Stimulated activated CD8-positive, alpha-beta memory T cell treated with anti-CD3 and anti-CD28 coated beads, Interleukin-15, amount 100 ng/mL, for 48 hours (primary cell): ENCODE results near the gene B4GALNT3.

Experiments
- DNase-seq, 2 donors: peaks; one replicate each; pipeline ENCODE4 v3.0.0-alpha.2; 2020; ENCODE audit warnings: low read depth in 2 of 2

B4GALNT3 gene

GRCh38 chr12:538731-539539, 79.2 kb downstream of the B4GALNT3 start:
- DNase-seq: no peak

GRCh38 chr12:539540-540310, 80.0 kb downstream of the B4GALNT3 start:
- DNase-seq: no peak

GRCh38 chr12:541676-542324, 82.1 kb downstream of the B4GALNT3 start:
- DNase-seq: no peak

GRCh38 chr12:542395-543113, 82.8 kb downstream of the B4GALNT3 start:
- no peak for DNase-seq

GRCh38 chr12:543114-543451, 83.3 kb downstream of the B4GALNT3 start:
- DNase-seq: no peak

GRCh38 chr12:544142-544541, 84.4 kb downstream of the B4GALNT3 start:
- no peak for DNase-seq

- DNase-seq: no peak
Observed at GRCh38 chr12:544941-545635, 85.3 kb downstream of the B4GALNT3 start.

GRCh38 chr12:545835-546234, 86.1 kb downstream of the B4GALNT3 start:
- no peak for DNase-seq

GRCh38 chr12:546265-546919, 86.7 kb downstream of the B4GALNT3 start:
- DNase-seq: no peak

- DNase-seq: peak; percentile 57 to 59
Observed at GRCh38 chr12:546920-547845, 87.4 kb downstream of the B4GALNT3 start.

- no peak for DNase-seq
Observed at GRCh38 chr12:547883-548470, 88.2 kb downstream of the B4GALNT3 start.

- no peak for DNase-seq
Observed at GRCh38 chr12:549476-550082, 89.8 kb downstream of the B4GALNT3 start.

GRCh38 chr12:550473-551260, 90.9 kb downstream of the B4GALNT3 start:
- DNase-seq: no peak

GRCh38 chr12:552466-552865, 92.7 kb downstream of the B4GALNT3 start:
- no peak for DNase-seq

- peak in 1 of 2 donors; percentile 33 for DNase-seq
Observed at GRCh38 chr12:553216-554000, 93.7 kb downstream of the B4GALNT3 start.

GRCh38 chr12:554001-554285, 94.2 kb downstream of the B4GALNT3 start:
- no peak for DNase-seq

- no peak for DNase-seq
Observed at GRCh38 chr12:556498-556897, 96.8 kb downstream of the B4GALNT3 start.

GRCh38 chr12:558580-558979, 98.8 kb downstream of the B4GALNT3 start:
- DNase-seq: no peak
